Measurements from ENCODE around the gene NCEH1.

DNA sequence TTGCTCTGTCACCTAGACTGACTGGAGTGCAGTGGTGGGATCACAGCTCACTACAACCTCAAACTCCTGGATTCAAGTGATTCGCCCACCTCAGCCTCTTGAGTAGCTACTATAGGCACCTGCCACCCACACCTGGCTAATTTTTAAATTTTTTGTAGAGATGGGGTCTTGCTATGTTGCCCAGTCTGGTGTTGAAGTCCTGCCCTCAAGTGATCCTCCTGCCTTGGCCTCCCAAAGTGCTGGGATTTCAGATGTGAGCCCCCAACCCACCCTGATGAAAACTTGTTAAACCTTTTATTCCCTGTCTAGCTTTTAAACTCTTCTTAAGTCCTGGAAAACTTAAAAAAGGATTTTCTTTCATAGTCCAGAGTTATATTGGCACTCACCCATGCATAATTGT is 42.3 kb upstream of the NCEH1 start:
- TF ChIP-seq, protein P1, sequence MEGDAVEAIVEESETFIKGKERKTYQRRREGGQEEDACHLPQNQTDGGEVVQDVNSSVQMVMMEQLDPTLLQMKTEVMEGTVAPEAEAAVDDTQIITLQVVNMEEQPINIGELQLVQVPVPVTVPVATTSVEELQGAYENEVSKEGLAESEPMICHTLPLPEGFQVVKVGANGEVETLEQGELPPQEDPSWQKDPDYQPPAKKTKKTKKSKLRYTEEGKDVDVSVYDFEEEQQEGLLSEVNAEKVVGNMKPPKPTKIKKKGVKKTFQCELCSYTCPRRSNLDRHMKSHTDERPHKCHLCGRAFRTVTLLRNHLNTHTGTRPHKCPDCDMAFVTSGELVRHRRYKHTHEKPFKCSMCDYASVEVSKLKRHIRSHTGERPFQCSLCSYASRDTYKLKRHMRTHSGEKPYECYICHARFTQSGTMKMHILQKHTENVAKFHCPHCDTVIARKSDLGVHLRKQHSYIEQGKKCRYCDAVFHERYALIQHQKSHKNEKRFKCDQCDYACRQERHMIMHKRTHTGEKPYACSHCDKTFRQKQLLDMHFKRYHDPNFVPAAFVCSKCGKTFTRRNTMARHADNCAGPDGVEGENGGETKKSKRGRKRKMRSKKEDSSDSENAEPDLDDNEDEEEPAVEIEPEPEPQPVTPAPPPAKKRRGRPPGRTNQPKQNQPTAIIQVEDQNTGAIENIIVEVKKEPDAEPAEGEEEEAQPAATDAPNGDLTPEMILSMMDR (IDR thresholded peaks at IDR 0.05; ENCODE audit: borderline replicate concordance, extremely low read depth, low read length, poor library complexity, severe bottlenecking): no peak
- TF ChIP-seq EZH2 (IDR thresholded peaks at IDR 0.05; ENCODE audit: borderline replicate concordance, low read depth, low read length, severe bottlenecking): no peak

Data from DND-41 (cell line).